GM18508 (cell line): ENCODE data around the gene SLC6A6.

Experiments
- ATAC-seq: cut with Tn5 transposase; IDR thresholded peaks from one replicate; pipeline ENCODE4 v1.9.1; 2021; ENCODE audit warnings: moderate number of reproducible peaks; ENCODE audit not compliant: insufficient read depth, unreplicated experiment

SLC6A6 gene

GRCh38 chr3:14492948-14493881 is 90.8 kb downstream of the SLC6A6 start:
- ATAC-seq: no peak

DNA sequence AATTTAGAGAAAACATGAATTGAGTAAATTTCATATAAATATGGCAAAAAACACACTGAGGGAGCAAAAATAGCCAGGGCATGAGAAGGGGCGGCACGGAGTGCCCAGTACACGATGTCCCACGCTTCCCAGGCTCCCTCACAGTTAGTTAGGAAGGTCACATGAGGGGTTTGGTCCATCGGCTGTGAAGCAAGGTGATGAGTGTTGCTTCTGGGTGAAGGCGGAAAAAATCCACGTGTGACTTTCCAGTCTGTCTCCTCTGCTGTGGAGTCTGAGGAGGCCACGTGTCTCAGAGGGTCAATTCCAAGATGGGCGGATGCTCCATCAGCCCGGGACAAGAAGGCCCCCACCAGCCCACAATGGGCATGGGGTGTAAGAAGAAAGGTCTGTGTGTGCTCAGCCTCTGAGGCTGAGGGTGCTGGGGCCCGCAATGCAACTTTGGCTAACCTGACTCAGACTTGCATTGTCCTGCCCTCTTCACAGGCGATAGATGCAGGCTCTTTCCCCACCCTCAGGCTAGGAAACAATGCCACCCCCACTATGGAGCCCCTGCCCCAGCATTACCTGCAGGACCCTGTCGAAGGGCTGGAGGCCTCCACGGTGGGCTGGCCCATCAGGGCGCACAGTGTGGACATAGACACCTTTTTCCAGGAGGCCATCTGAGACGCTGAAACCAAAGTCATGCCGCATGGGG is 92.0 kb downstream of the SLC6A6 start:
- no peak for ATAC-seq

DNA sequence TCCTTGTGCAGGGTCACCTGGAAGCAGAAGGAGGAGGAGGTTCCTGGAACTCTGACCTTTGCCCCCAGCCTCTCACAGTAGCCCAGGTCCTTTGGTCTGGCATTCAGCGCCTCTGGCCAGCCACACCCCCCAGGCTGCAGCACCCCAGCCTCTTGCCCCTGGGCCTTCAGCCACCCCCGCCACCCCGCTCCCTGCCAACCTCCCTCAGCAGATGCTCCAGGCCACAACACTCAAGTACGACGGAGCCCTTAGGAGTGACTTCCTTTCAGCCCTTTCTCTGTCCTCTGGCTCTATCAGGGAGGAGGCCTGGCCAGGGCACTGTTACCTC is 92.5 kb downstream of the SLC6A6 start:
- ATAC-seq: no peak

- no peak for ATAC-seq
Measured at GRCh38 chr3:14496351-14496750, 93.9 kb downstream of the SLC6A6 start.

DNA sequence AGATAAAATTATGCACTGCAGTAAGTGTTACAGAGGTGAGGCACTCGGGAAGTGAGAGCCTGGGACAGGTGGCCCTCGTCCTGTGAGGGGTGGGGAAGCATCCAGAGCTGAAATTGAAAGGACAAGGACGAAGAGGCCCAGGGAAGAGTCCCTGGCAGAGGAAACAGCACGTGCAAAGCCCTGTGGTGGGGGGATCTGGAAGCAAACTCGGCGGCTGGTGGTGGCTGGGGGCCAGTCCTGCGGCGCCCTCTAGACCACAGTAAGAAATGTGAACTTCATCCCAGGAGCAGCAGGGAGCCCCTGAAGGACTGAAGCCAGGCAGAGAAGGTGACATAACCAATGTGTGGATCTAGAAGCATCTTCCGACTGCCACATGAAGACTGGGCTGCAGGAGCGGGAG is 94.9 kb downstream of the SLC6A6 start:
- ATAC-seq: no peak

- no peak for ATAC-seq
Measured at GRCh38 chr3:14502472-14502871, 100.1 kb downstream of the SLC6A6 start.

- no peak for ATAC-seq
Measured at GRCh38 chr3:14503033-14503705, 100.8 kb downstream of the SLC6A6 start.

DNA sequence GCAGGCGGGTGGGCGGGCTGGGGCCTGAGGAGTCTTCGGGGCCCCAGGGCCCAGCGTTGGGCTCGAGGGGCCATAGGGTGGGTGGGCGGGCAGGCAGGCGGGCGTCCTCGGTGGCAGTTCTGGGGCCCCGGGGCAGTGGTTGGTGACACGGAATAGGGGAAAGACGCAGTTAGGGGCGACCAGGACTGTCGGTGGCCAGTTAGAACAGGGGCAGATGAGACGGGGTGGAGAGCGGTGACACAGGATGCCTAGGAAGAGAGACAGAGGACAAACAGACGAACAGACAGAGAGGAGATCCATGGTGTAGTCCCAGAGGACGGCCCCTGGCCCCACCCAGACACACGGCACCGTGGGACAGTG is 101.3 kb downstream of the SLC6A6 start:
- no peak for ATAC-seq

DNA sequence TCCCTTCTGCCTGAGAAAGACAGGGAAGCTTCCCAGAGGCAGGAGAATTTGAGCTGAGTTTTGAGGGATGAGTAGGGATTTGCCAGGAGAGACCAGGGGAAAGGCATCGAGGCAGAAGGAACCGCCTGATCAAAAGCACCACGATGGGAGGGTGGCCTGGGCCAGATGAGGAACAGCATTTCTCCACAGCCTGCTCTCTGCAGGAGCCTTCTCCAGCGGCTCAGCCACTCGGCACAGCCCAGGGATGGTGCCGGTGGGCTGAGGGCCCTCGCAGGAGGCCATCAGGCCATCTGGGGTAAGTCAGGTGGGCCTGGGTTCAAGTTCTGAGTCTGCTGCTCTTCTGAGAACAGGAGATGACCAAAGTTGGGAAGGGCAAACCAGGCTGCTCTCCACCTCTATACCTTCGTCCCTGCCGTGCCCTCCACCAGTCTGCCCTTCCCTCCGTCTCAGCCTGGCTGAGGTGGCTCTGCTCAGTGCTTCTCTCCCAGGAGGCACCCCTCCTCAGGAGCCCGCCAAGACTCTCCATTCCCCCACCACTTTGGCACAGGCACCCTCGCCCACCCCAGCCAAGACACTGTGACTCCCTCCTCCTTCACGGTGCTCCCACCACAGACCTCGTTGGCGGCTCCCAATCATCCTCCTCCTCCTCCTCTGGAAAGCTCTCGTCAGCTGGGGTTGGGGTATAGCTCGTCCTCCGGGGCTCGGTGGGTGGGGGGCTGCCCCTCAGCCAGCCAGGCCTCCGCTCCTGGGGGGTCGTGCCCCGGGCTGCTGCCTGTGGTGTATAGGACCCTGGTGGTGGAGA is 102.8 kb downstream of the SLC6A6 start:
- no peak for ATAC-seq

GRCh38 chr3:14505803-14506500 is 103.5 kb downstream of the SLC6A6 start:
- no peak for ATAC-seq

DNA sequence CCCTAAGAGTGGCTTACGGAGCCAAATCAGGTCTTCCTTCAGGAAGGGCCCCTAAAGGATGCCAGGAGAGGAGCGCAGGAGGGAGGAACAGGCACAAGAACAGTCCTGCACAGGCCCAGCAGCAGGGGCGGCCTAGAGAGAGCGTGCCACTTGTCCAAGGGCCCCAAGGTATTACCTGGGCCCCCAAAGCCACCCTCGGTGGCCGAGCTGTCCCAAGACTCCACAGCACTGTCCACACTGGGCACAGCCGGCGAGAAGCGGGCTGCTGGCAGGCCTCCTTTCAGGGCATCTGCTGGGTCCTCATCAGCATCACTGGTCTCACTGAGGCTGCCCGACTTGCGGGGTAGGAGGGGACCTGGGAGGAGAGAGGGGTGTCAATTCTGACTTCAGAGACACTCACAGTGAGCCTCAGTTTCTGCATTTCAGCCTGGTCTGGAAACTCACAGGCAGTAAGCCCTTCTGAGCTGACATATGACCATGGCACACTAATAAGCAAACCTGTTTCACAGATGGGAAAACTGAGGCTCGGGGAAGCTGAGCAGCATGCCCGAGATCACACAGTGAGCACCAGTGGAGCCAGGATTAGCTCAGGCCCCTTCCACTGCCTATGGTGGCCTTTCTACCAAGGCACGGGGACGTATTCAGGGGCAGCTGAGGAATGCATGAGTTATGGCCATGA is 104.4 kb downstream of the SLC6A6 start:
- ATAC-seq: no peak

DNA sequence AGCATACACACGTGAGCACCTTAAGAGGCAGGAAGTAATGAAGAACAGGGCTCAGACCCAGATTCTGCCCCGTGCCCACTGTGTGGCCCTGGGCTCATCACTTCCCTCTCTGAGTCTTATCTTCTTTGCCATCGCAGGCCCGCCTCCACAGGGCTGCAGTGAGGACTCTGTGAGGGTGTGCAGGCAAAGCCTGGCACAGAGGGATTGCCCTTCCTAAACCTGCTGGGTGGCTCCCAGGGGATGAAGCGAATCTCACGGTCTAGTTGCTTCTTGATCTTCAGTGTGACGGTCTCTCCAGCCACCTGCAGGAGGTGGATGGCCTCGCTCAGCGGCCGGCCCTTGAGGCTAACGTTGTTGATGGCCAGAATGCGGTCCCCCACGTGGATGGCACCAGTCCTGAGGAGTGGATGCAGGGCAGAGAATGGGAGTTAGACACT is 104.9 kb downstream of the SLC6A6 start:
- no peak for ATAC-seq

- no peak for ATAC-seq
Measured at GRCh38 chr3:14507757-14508504, 105.5 kb downstream of the SLC6A6 start.

- no peak for ATAC-seq
Measured at GRCh38 chr3:14508505-14508819, 106.1 kb downstream of the SLC6A6 start.

DNA sequence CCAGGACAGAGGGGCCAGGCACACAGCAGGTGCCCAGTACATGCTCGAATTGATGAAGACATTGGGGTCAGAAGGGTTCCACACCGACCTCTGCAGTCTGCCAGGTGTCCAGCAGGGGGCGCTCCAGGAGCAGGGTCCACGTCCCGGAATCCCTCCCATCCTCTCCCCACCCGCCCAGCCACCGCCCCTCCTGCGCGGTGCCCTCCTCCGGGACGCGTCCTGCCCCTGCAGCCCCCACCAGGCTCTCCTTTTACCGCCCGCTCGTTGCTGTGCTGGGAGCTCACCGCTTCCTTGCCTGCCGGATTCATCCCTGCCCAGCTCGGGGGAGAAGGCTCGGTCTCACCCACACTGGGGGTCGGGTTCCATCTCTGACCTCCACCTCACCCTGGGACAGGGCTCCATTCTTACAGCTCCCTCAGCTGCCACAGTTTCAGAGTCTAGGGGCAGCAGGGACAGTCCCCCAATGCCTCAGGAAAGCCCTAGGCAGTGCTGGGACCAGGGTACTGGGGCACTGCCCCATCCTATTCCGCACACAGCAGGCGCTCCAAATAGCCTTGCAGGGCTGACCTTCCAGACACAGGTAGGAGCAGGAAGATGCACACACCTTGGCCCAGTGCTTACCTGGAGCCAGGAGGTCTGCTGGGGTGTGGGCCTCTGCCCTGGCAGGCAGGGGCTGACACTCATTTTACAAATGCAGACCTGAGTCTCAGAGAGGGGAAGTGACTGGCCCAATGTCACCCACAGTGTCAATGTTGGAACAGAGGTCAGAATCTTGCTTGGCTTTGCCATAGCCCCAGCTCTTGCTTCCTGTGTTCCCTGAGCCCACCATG is 106.8 kb downstream of the SLC6A6 start:
- no peak for ATAC-seq

DNA sequence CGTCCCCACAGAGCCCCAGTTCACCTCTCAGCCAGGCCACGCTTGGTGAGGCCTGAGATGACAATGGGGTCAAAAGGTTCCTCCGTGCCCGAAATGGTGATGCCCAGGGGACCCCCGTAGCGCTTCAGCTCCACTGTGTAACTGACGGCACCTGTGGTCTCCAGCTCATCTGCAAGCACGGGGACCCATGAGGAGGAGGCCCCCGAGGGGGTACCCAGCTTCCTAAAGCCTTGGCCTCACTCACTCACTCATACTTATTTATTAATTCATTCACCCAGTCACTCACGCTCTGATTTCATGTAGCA is 107.3 kb downstream of the SLC6A6 start:
- ATAC-seq: no peak

DNA sequence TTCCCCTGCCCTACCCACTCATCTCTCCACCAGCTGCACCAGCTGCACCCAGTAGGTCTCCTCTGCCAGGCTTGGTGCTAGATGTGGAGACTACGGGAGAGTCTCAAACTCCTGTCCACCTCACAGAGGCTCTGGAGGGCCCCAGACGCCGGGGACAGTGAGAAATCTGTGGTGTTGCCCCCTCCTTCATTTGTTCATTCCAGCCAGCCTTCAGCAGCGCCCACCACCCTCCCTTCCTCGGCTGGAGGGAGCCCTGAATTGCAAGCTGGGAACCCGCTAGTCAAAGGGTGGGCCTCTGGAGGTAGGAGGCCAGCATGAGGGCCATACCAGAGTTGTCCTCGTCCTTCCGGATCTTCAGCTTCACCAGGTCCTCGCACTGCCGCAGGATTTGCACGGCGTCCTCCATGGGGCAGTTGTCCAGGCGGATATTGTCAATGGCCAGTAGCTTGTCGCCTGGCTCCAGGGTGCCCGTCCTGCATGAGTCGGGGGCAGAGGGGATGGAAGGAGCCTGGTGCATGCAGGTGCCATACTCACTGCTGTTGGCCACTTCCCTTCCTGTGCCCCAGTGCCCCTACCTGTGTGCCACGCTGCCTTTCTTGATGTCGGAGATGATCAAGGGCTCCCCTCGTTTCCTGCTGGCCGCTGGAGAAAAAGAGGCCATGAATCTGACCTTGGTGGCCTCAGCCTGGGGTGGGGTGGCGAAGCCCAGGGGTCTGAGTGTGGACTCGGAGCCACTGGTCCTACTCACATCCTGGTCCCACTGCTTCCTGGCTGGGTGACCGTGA is 108.6 kb downstream of the SLC6A6 start:
- ATAC-seq: no peak
